Measurements from ENCODE around the gene ASPHD1. TPM values are rescaled to one million over a fixed set of nuclear protein-coding genes. Genes with fewer than 3 reads are reported as not detected.

Gene ASPHD1
- total RNA-seq, 2 experiments from 2014 or later = not detected

GRCh38 chr16:29915590-29916247, 15.4 kb downstream of the ASPHD1 start:
- no peak overlapping the region for H3K27ac Mint-ChIP-seq
- ChIA-PET CTCF (interaction anchor here (0.6 to 1.7 kb wide), 4 partner anchors 11 to 108 kb away, joined by 3 to 6 read pairs (median 3); no protein-coding TSS in a partner anchor), POLR2A (no interaction called here)
- no peak overlapping the region for H3K4me3 Mint-ChIP-seq
- no peaks in the 10 kb centered on the region for H3K27me3 Mint-ChIP-seq
- H3K36me3 Mint-ChIP-seq (ENCODE audit: low read depth) = peaks cover 21% of the 10 kb centered on the region
- peaks cover 4% of the 10 kb centered on the region for H3K4me1 Mint-ChIP-seq
- no peak for DNase-seq
- H3K9me3 Mint-ChIP-seq = no peaks in the 10 kb centered on the region

DNA sequence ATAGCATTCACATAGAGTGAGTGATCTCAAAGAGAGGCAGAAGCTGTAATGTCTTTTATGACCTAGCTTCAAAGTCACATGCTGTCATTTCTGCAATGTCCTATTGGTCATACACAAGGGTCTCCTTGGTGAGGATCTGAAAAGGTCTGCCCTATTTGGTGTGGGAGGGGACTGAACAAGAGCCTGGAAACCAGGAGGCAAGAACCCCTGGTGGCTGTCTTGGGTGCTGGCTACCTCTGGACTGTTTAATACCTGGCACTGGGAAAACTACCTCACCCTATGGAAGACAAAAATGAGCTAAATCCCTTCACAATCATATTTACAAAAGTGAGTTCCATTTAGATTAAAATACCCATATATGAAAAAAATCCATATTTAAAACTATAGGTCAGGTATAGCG, 16.7 kb downstream of the ASPHD1 start:
- POLR2A ChIA-PET = no interaction called here
- Mint-ChIP-seq H3K4me3 (no peak overlapping the region), H3K4me1 (peaks cover 4% of the 10 kb centered on the region), H3K27ac (no peak overlapping the region), H3K27me3 (no peaks in the 10 kb centered on the region), H3K9me3 (no peaks in the 10 kb centered on the region), H3K36me3 (ENCODE audit: low read depth) (peaks cover 26% of the 10 kb centered on the region)
- no peak for DNase-seq
- CTCF ChIA-PET = interaction anchor here (0.6 to 1.7 kb wide), 5 partner anchors 12 to 72 kb away, joined by 3 to 6 read pairs (median 5); partner anchors contain the start of genes ASPHD1, SEZ6L2 and TMEM219

DNA sequence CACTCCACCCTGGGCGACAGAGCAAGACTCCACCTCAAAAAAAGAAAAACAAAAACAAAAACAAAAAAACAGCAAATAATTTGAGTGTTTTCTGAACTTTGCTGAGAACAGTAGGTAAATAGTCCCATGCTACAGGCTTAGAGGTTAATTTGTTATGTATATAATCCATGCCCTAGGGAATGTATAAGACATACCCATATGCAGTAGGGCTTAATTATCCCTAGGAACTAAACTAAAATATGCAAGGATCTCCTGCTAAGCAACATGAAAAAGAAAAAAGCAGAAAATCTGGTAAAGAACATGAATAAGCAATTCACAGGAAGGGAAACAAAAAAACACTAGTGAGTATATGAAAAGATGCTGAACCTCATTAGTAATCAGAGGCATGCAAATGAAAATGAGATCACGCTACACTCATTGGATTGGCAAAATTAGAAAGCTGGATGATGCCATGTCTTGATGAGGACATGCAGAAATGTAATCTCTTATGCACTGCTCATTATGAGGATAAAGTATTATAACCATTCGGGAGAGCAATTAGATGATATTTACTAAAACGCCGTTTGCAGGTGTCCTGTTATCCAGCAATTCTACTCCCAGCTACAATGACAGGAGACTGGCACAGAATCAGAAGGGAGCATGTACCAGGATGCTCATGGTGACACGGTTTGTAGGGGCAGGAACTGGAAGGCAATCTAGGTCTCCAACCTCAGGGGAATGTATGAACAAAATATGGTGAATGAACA, 20.2 kb downstream of the ASPHD1 start:
- POLR2A ChIA-PET = interaction anchor here (0.7 kb wide), 1 partner anchor 126 kb away, joined by 4 read pairs; no protein-coding TSS in a partner anchor
- H3K9me3 Mint-ChIP-seq = no peaks in the 10 kb centered on the region
- H3K27me3 Mint-ChIP-seq = no peaks in the 10 kb centered on the region
- no peak for DNase-seq
- CTCF ChIA-PET = no interaction called here
- H3K4me1 Mint-ChIP-seq = peaks cover 20% of the 10 kb centered on the region
- peaks cover 24% of the 10 kb centered on the region for H3K36me3 Mint-ChIP-seq (ENCODE audit: low read depth)
- H3K4me3 Mint-ChIP-seq = no peak overlapping the region
- no peak overlapping the region for H3K27ac Mint-ChIP-seq

GRCh38 chr16:29921034-29921385, 20.7 kb downstream of the ASPHD1 start:
- Mint-ChIP-seq H3K27me3 (no peaks in the 10 kb centered on the region), H3K9me3 (no peaks in the 10 kb centered on the region), H3K36me3 (ENCODE audit: low read depth) (peaks cover 24% of the 10 kb centered on the region), H3K4me3 (no peak overlapping the region), H3K4me1 (peaks cover 21% of the 10 kb centered on the region), H3K27ac (no peak overlapping the region)
- no peak for DNase-seq
- ChIA-PET POLR2A (interaction anchor here (0.7 kb wide), 1 partner anchor 126 kb away, joined by 4 read pairs; no protein-coding TSS in a partner anchor), CTCF (interaction anchor here (0.6 to 0.9 kb wide), 3 partner anchors 12 to 226 kb away, joined by 3 to 4 read pairs (median 3); no protein-coding TSS in a partner anchor)

- H3K27me3 Mint-ChIP-seq = no peaks in the 10 kb centered on the region
- no peak overlapping the region for H3K4me3 Mint-ChIP-seq
- no peak overlapping the region for H3K27ac Mint-ChIP-seq
- H3K9me3 Mint-ChIP-seq = no peaks in the 10 kb centered on the region
- H3K4me1 Mint-ChIP-seq = peaks cover 34% of the 10 kb centered on the region
- H3K36me3 Mint-ChIP-seq (ENCODE audit: low read depth) = peaks cover 25% of the 10 kb centered on the region
- ChIA-PET POLR2A (interaction anchor here (0.6 kb wide), 1 partner anchor 38 kb away, joined by 4 read pairs; no protein-coding TSS in a partner anchor), CTCF (interaction anchor here (0.8 to 1.1 kb wide), 3 partner anchors 13 to 100 kb away, joined by 3 to 4 read pairs (median 4); partner anchors contain the start of gene TMEM219)
- no peak for DNase-seq
These were observed 22.0 kb downstream of the ASPHD1 start for GRCh38 chr16:29922326-29922725.

- no peaks in the 10 kb centered on the region for H3K27me3 Mint-ChIP-seq
- peaks cover 40% of the 10 kb centered on the region for H3K4me1 Mint-ChIP-seq
- no peak overlapping the region for H3K27ac Mint-ChIP-seq
- H3K36me3 Mint-ChIP-seq (ENCODE audit: low read depth) = peaks cover 21% of the 10 kb centered on the region
- ChIA-PET CTCF (interaction anchor here (0.5 to 1.1 kb wide), 5 partner anchors 14 to 281 kb away, joined by 3 to 4 read pairs (median 4); partner anchors contain the start of gene TMEM219), POLR2A (interaction anchor here (0.6 kb wide), 1 partner anchor 38 kb away, joined by 4 read pairs; no protein-coding TSS in a partner anchor)
- no peak overlapping the region for H3K4me3 Mint-ChIP-seq
- H3K9me3 Mint-ChIP-seq = no peaks in the 10 kb centered on the region
- DNase-seq = no peak
These were observed 22.8 kb downstream of the ASPHD1 start for GRCh38 chr16:29922986-29923501.

GRCh38 chr16:29925105-29925756, 24.9 kb downstream of the ASPHD1 start:
- Mint-ChIP-seq H3K9me3 (no peaks in the 10 kb centered on the region), H3K4me1 (peaks cover 40% of the 10 kb centered on the region), H3K27ac (peak overlapping the region; percentile 85), H3K36me3 (ENCODE audit: low read depth) (peaks cover 17% of the 10 kb centered on the region), H3K4me3 (peak overlapping the region; percentile 89), H3K27me3 (no peaks in the 10 kb centered on the region)
- CTCF ChIA-PET = interaction anchor here (0.8 to 1.6 kb wide), 4 partner anchors 10 to 48 kb away, joined by 3 to 8 read pairs (median 4); partner anchors contain the start of genes ASPHD1, SEZ6L2 and TMEM219
- no peak for DNase-seq
- POLR2A ChIA-PET = interaction anchor here (1.3 kb wide), 1 partner anchor 37 kb away, joined by 3 read pairs; the partner anchor contains the start of gene TMEM219

GRCh38 chr16:29925781-29926710, 25.8 kb downstream of the ASPHD1 start, which contains the start of gene KCTD13:
TSS of gene KCTD13 (minus strand) at chr16:29926226. CDS start at chr16:29926033, 193 bp downstream.
- peak; percentile 86 for DNase-seq
- H3K9me3 Mint-ChIP-seq = no peaks in the 10 kb centered on the region
- H3K27ac Mint-ChIP-seq = peak within 1 kb of the TSS; percentile 94

DNA sequence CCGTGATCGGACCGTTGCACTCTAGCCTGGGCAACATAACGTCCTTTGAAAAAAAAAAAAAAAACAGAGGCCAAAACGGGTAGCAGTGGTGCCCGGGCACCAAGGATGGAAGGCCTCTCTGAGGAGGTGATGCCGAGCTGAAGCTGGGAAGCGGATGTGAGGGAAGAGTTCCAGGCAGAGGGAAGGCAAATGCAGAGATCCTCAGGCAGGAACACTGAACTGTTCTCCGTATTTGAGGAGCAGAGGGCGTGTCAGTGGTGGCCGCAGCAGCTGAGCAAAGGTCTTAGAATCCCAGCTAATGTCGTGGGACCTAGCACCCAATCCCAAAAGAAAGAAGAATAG, 26.4 kb downstream of the ASPHD1 start:
- Mint-ChIP-seq H3K4me3 (peak overlapping the region; percentile 89), H3K4me1 (peaks cover 36% of the 10 kb centered on the region), H3K9me3 (no peaks in the 10 kb centered on the region), H3K27ac (peak overlapping the region; percentile 94), H3K27me3 (no peaks in the 10 kb centered on the region), H3K36me3 (ENCODE audit: low read depth) (peaks cover 8% of the 10 kb centered on the region)
- DNase-seq = no peak
- ChIA-PET CTCF (interaction anchor here (0.7 to 1.6 kb wide), 8 partner anchors 9 to 226 kb away, joined by 3 to 8 read pairs (median 3); partner anchors contain the start of genes ASPHD1, SEZ6L2 and TMEM219), POLR2A (interaction anchor here (1.3 kb wide), 1 partner anchor 35 kb away, joined by 3 read pairs; the partner anchor contains the start of gene TMEM219)

More at GRCh38 chr16:29925781-29926710, 25.8 kb downstream of the ASPHD1 start, which contains the start of gene KCTD13:
- peak within 1 kb of the TSS; percentile 89 for H3K4me3 Mint-ChIP-seq
- ChIA-PET CTCF (interaction anchor here (0.7 to 1.6 kb wide), 10 partner anchors 9 to 225 kb away, joined by 3 to 8 read pairs (median 3); partner anchors contain the start of genes ASPHD1, SEZ6L2 and TMEM219), POLR2A (interaction anchor here (1.3 kb wide), 1 partner anchor 36 kb away, joined by 3 read pairs; the partner anchor contains the start of gene TMEM219)
- H3K36me3 Mint-ChIP-seq (ENCODE audit: low read depth) = peaks cover 10% of the 10 kb centered on the region
- H3K27me3 Mint-ChIP-seq = no peaks in the 10 kb centered on the region
- peaks cover 36% of the 10 kb centered on the region for H3K4me1 Mint-ChIP-seq

GRCh38 chr16:29927070-29927905, 27.0 kb downstream of the ASPHD1 start:
- Mint-ChIP-seq H3K9me3 (no peaks in the 10 kb centered on the region), H3K27me3 (peaks cover 2% of the 10 kb centered on the region), H3K4me1 (peaks cover 36% of the 10 kb centered on the region), H3K4me3 (peak overlapping the region; percentile 89), H3K36me3 (ENCODE audit: low read depth) (peaks cover 8% of the 10 kb centered on the region), H3K27ac (peak overlapping the region; percentile 94)
- DNase-seq = no peak
- POLR2A ChIA-PET = no interaction called here
- CTCF ChIA-PET = interaction anchor here (0.7 to 1.5 kb wide), 5 partner anchors 8 to 227 kb away, joined by 3 to 5 read pairs (median 3); no protein-coding TSS in a partner anchor

All from activated CD4-positive, alpha-beta T cell treated with anti-CD3 and anti-CD28 coated beads, Interleukin-2, amount 10 ng/mL, durations not matched to agents 7 days and 5 days (primary cell).